Activated naive CD8-positive, alpha-beta T cell treated with anti-CD3 and anti-CD28 coated beads, Interleukin-2, amount 10 ng/mL, durations not matched to agents 7 days and 5 days (primary cell): ENCODE data around the gene AQP9. TPM values are rescaled to one million over a fixed set of nuclear protein-coding genes. Genes with fewer than 3 reads are reported as not detected.
A peak's percentile ranks its signal among the peaks of the same experiment; 100 is the strongest.
"Not testable (repeated sequence)": the region's sequence is repeated elsewhere in the genome, so short reads cannot be mapped to it uniquely, and the experiment has no call there.

Experiments
- ATAC-seq: fragments of 150-1000 bp; cut with Tn5 transposase; one replicate; pipeline ENCODE4 v1.10.0; 2021; ENCODE audit warnings: low read depth, moderate library complexity
- POLR2A ChIA-PET: fragments of 350-600 bp; sonication (Branson Sonifier 250); formaldehyde crosslinking; loops from one replicate; lab custom pipeline; 2021; ENCODE audit warnings: antibody characterized with exemption; lab: Charles Lee
- DNase-seq: peaks from one replicate; pipeline ENCODE4 v3.0.0; 2021
- H3K27ac Mint-ChIP-seq: one replicate; pipeline ENCODE4 v1.8.0; 2022; ENCODE audit warnings: mild to moderate bottlenecking, mixed read lengths
- H3K27me3 Mint-ChIP-seq: one replicate; pipeline ENCODE4 v1.8.0; 2022; ENCODE audit warnings: mild to moderate bottlenecking, moderate library complexity, mixed read lengths
- H3K36me3 Mint-ChIP-seq: one replicate; pipeline ENCODE4 v1.8.0; 2021; ENCODE audit warnings: mild to moderate bottlenecking, mixed read lengths
- H3K4me1 Mint-ChIP-seq: one replicate; pipeline ENCODE4 v1.8.0; 2021; ENCODE audit warnings: mixed read lengths
- H3K4me3 Mint-ChIP-seq: one replicate; pipeline ENCODE4 v1.8.0; 2022; ENCODE audit warnings: mild to moderate bottlenecking, moderate library complexity, mixed read lengths
- H3K9me3 Mint-ChIP-seq: one replicate; pipeline ENCODE4 v1.8.0; 2021; ENCODE audit warnings: mixed read lengths
- total RNA-seq, 2 experiments: library from RNA; stranded (reverse); gene quantifications; one replicate each; pipeline ENCODE4 v1.2.3, GENCODE V29; 2021

Gene AQP9
- total RNA-seq, 2 experiments from 2014 or later = 0.20 to 0.30 TPM

GRCh38 chr15:58209007-58209481 lies 70.9 kb downstream of the AQP9 start:
- H3K4me1 Mint-ChIP-seq, H3K36me3 Mint-ChIP-seq, POLR2A ChIA-PET, H3K27me3 Mint-ChIP-seq, ATAC-seq, H3K9me3 Mint-ChIP-seq, H3K4me3 Mint-ChIP-seq, H3K27ac Mint-ChIP-seq, DNase-seq: not testable (repeated sequence)

- H3K27ac Mint-ChIP-seq, ATAC-seq, H3K36me3 Mint-ChIP-seq, H3K9me3 Mint-ChIP-seq, H3K4me1 Mint-ChIP-seq, POLR2A ChIA-PET, DNase-seq, H3K4me3 Mint-ChIP-seq, H3K27me3 Mint-ChIP-seq: not testable (repeated sequence)
Measured at GRCh38 chr15:58210031-58210430, 71.8 kb downstream of the AQP9 start.

- Mint-ChIP-seq H3K27ac (no peak overlapping the region), H3K36me3 (no peaks in the 10 kb centered on the region), H3K27me3 (peaks cover 6% of the 10 kb centered on the region), H3K4me1 (peaks cover 4% of the 10 kb centered on the region), H3K4me3 (no peak overlapping the region), H3K9me3 (no peaks in the 10 kb centered on the region)
- POLR2A ChIA-PET = interaction anchor here (0.6 kb wide), 1 partner anchor 1858 kb away, joined by 3 read pairs; no protein-coding TSS in a partner anchor
- DNase-seq = no peak
- ATAC-seq = no peak
Measured at GRCh38 chr15:58212909-58213526, 74.8 kb downstream of the AQP9 start.

GRCh38 chr15:58213587-58214338 lies 75.6 kb downstream of the AQP9 start:
- Mint-ChIP-seq H3K27ac (no peak overlapping the region), H3K4me3 (no peak overlapping the region), H3K36me3 (no peaks in the 10 kb centered on the region), H3K27me3 (peaks cover 6% of the 10 kb centered on the region), H3K4me1 (peaks cover 4% of the 10 kb centered on the region), H3K9me3 (no peaks in the 10 kb centered on the region)
- ATAC-seq = no peak
- POLR2A ChIA-PET = no interaction called here
- no peak for DNase-seq

GRCh38 chr15:58214591-58215340 lies 76.6 kb downstream of the AQP9 start:
- Mint-ChIP-seq H3K4me3 (no peak overlapping the region), H3K27me3 (peaks cover 8% of the 10 kb centered on the region), H3K36me3 (no peaks in the 10 kb centered on the region), H3K4me1 (peaks cover 4% of the 10 kb centered on the region), H3K9me3 (no peaks in the 10 kb centered on the region), H3K27ac (no peak overlapping the region)
- no peak for DNase-seq
- POLR2A ChIA-PET = no interaction called here
- no peak for ATAC-seq

GRCh38 chr15:58217460-58217859 lies 79.3 kb downstream of the AQP9 start:
- DNase-seq (no peak), ATAC-seq (no peak)
- POLR2A ChIA-PET = no interaction called here
- Mint-ChIP-seq H3K9me3 (no peaks in the 10 kb centered on the region), H3K4me1 (peaks cover 1% of the 10 kb centered on the region), H3K27ac (no peak overlapping the region), H3K27me3 (peaks cover 18% of the 10 kb centered on the region), H3K4me3 (no peak overlapping the region), H3K36me3 (no peaks in the 10 kb centered on the region)

- Mint-ChIP-seq H3K9me3 (no peaks in the 10 kb centered on the region), H3K4me1 (no peaks in the 10 kb centered on the region), H3K27me3 (peaks cover 16% of the 10 kb centered on the region), H3K4me3 (no peak overlapping the region), H3K27ac (no peak overlapping the region), H3K36me3 (no peaks in the 10 kb centered on the region)
- no peak for ATAC-seq
- no peak for DNase-seq
- POLR2A ChIA-PET = no interaction called here
Measured at GRCh38 chr15:58221591-58222241, 83.5 kb downstream of the AQP9 start.

GRCh38 chr15:58222679-58223078 lies 84.5 kb downstream of the AQP9 start:
- H3K4me3 Mint-ChIP-seq = no peak overlapping the region
- H3K27ac Mint-ChIP-seq = no peak overlapping the region
- H3K27me3 Mint-ChIP-seq = peaks cover 16% of the 10 kb centered on the region
- no peak for DNase-seq
- no peaks in the 10 kb centered on the region for H3K4me1 Mint-ChIP-seq
- no peaks in the 10 kb centered on the region for H3K9me3 Mint-ChIP-seq
- POLR2A ChIA-PET = no interaction called here
- no peak for ATAC-seq
- no peaks in the 10 kb centered on the region for H3K36me3 Mint-ChIP-seq

GRCh38 chr15:58223432-58223831 lies 85.3 kb downstream of the AQP9 start:
- Mint-ChIP-seq H3K4me3 (no peak overlapping the region), H3K4me1 (peaks cover 1% of the 10 kb centered on the region), H3K27ac (no peak overlapping the region), H3K27me3 (peaks cover 16% of the 10 kb centered on the region), H3K36me3 (no peaks in the 10 kb centered on the region), H3K9me3 (no peaks in the 10 kb centered on the region)
- POLR2A ChIA-PET = no interaction called here
- ATAC-seq (no peak), DNase-seq (no peak)

GRCh38 chr15:58224068-58224467 lies 85.9 kb downstream of the AQP9 start:
- Mint-ChIP-seq H3K4me1 (peaks cover 8% of the 10 kb centered on the region), H3K27ac (no peak overlapping the region), H3K27me3 (peaks cover 16% of the 10 kb centered on the region), H3K36me3 (no peaks in the 10 kb centered on the region), H3K9me3 (no peaks in the 10 kb centered on the region), H3K4me3 (no peak overlapping the region)
- DNase-seq = no peak
- no peak for ATAC-seq
- POLR2A ChIA-PET = no interaction called here

- POLR2A ChIA-PET = interaction anchor here (0.5 to 1.3 kb wide), 2 partner anchors 317 to 895 kb away, joined by 3 read pairs; no protein-coding TSS in a partner anchor
- no peak overlapping the region for H3K4me3 Mint-ChIP-seq
- ATAC-seq (peak; percentile 56), DNase-seq (peak; percentile 73)
- no peaks in the 10 kb centered on the region for H3K36me3 Mint-ChIP-seq
- H3K9me3 Mint-ChIP-seq = no peaks in the 10 kb centered on the region
- H3K4me1 Mint-ChIP-seq = peaks cover 9% of the 10 kb centered on the region
- peaks cover 2% of the 10 kb centered on the region for H3K27me3 Mint-ChIP-seq
- no peak overlapping the region for H3K27ac Mint-ChIP-seq
Measured at GRCh38 chr15:58227706-58228543, 89.7 kb downstream of the AQP9 start.

GRCh38 chr15:58228718-58229117 lies 90.5 kb downstream of the AQP9 start:
- Mint-ChIP-seq H3K36me3 (no peaks in the 10 kb centered on the region), H3K9me3 (no peaks in the 10 kb centered on the region), H3K4me3 (no peak overlapping the region), H3K4me1 (peaks cover 9% of the 10 kb centered on the region), H3K27me3 (peaks cover 2% of the 10 kb centered on the region), H3K27ac (no peak overlapping the region)
- DNase-seq = no peak
- POLR2A ChIA-PET = interaction anchor here (1.3 kb wide), 1 partner anchor 317 kb away, joined by 3 read pairs; no protein-coding TSS in a partner anchor
- ATAC-seq = no peak
